IMR-90 (cell line): ENCODE results near the gene SH3BGRL3. TPM values are rescaled to one million over a fixed set of nuclear protein-coding genes. Genes with fewer than 3 reads are reported as not detected.

ENCODE experiments used
- ATAC-seq: fragments of 200-7000 bp; cut with Tn5 transposase; 2 replicates; pipeline ENCODE4 v1.9.1; 2020; ENCODE audit warnings: low read depth, mild to moderate bottlenecking, moderate library complexity
- BruUV-seq: library from RNA; stranded (reverse); fragments of 400-500 nt; replicated peaks from 2 replicates; lab custom pipeline; 2021; lab: Mats Ljungman, UMichigan
- CTCF ChIA-PET: fragments of 300-600 bp; formaldehyde crosslinking; extraction: SDS; loops from one replicate; lab custom pipeline; 2021; ENCODE audit warnings: antibody characterized with exemption; lab: Yijun Ruan, JAX
- POLR2A ChIA-PET: fragments of 300-600 bp; sonication (Branson Sonifier 250); formaldehyde crosslinking; loops from one replicate; lab custom pipeline; 2022; ENCODE audit warnings: antibody characterized with exemption; ENCODE audit not compliant: unreplicated experiment; lab: Charles Lee
- DNase-seq: peaks from one replicate; pipeline ENCODE4 v3.0.0; 2013
- H2AFZ ChIP-seq: replicated peaks from 2 replicates; pipeline ENCODE3; 2013; ENCODE audit warnings: low read length, mild to moderate bottlenecking; ENCODE audit not compliant: poor library complexity
- H2AK5ac ChIP-seq: 2 replicates; pipeline ENCODE4 v1.6.1; 2013; ENCODE audit warnings: low read depth, low read length, inconsistent platforms
- H2AK9ac ChIP-seq: replicated peaks from 2 replicates; pipeline ENCODE3; 2013; ENCODE audit warnings: mild to moderate bottlenecking, low read depth, low read length, moderate library complexity; ENCODE audit not compliant: poor library complexity
- H2BK120ac ChIP-seq: 2 replicates; pipeline ENCODE4 v1.6.1; 2013; ENCODE audit warnings: low read depth, low read length, inconsistent platforms
- H2BK15ac ChIP-seq: 3 replicates; pipeline ENCODE4 v1.6.1; 2013; ENCODE audit warnings: low read depth, low read length, inconsistent platforms
- H2BK20ac ChIP-seq: 2 replicates; pipeline ENCODE4 v1.6.1; 2013; ENCODE audit warnings: low read depth, mild to moderate bottlenecking, inconsistent platforms, low read length, moderate library complexity
- H2BK5ac ChIP-seq: 2 replicates; pipeline ENCODE4 v1.6.1; 2013; ENCODE audit warnings: mild to moderate bottlenecking, low read depth, low read length, inconsistent platforms; ENCODE audit not compliant: poor library complexity, severe bottlenecking
- H3K14ac ChIP-seq: replicated peaks from 2 replicates; pipeline ENCODE4 v1.6.1; 2013; ENCODE audit warnings: low read depth, low read length, inconsistent platforms
- H3K18ac ChIP-seq: 2 replicates; pipeline ENCODE4 v1.6.1; 2013; ENCODE audit warnings: low read depth, low read length, control low read depth
- H3K23ac ChIP-seq: 2 replicates; pipeline ENCODE4 v1.6.1; 2013; ENCODE audit warnings: low read depth, low read length, inconsistent platforms
- H3K27ac ChIP-seq: 2 replicates; pipeline ENCODE4 v1.5.1; 2013; ENCODE audit warnings: mild to moderate bottlenecking, control low read depth, low read length; ENCODE audit not compliant: insufficient read depth
- H3K27me3 ChIP-seq: 2 replicates; pipeline ENCODE4 v1.6.1; 2013; ENCODE audit warnings: low read length; ENCODE audit not compliant: control insufficient read depth, insufficient read depth
- H3K36me3 ChIP-seq: 2 replicates; pipeline ENCODE4 v1.6.1; 2013; ENCODE audit warnings: low read length, mixed read lengths; ENCODE audit not compliant: control insufficient read depth, insufficient read depth
- H3K4ac ChIP-seq: 2 replicates; pipeline ENCODE4 v1.6.1; 2013; ENCODE audit warnings: low read depth, low read length, inconsistent platforms
- H3K4me1 ChIP-seq: 2 replicates; pipeline ENCODE4 v1.6.1; 2013; ENCODE audit warnings: low read length, mixed read lengths; ENCODE audit not compliant: control insufficient read depth, insufficient read depth
- H3K4me2 ChIP-seq: 2 replicates; pipeline ENCODE4 v1.6.1; 2013; ENCODE audit warnings: low read depth, mild to moderate bottlenecking, control low read depth, low read length, moderate library complexity
- H3K4me3 ChIP-seq: 2 replicates; pipeline ENCODE4 v1.5.1; 2013; ENCODE audit warnings: low read depth, mild to moderate bottlenecking, control low read depth, low read length, moderate library complexity; ENCODE audit not compliant: insufficient read depth
- H3K56ac ChIP-seq: 2 replicates; pipeline ENCODE4 v1.6.1; 2013; ENCODE audit warnings: low read length, inconsistent platforms; ENCODE audit not compliant: insufficient read depth; ENCODE audit errors: extremely low read depth
- H3K79me1 ChIP-seq, 2 experiments: 2 replicates each; pipeline ENCODE4 v1.6.1; 2013; ENCODE audit warnings: low read length in 2 of 2, inconsistent platforms in 1 of 2, low read depth in 1 of 2
- H3K9ac ChIP-seq: 2 replicates; pipeline ENCODE4 v1.6.1; 2013; ENCODE audit warnings: low read depth, low read length, control low read depth
- H3K9me1 ChIP-seq: 2 replicates; pipeline ENCODE4 v1.6.1; 2013; ENCODE audit warnings: low read length, inconsistent platforms; ENCODE audit not compliant: insufficient read depth
- H3K9me3 ChIP-seq: 2 replicates; pipeline ENCODE4 v1.6.1; 2013; ENCODE audit warnings: low read length; ENCODE audit not compliant: control insufficient read depth, insufficient read depth
- H4K20me1 ChIP-seq: 2 replicates; pipeline ENCODE4 v1.6.1; 2013; ENCODE audit warnings: low read length, inconsistent platforms; ENCODE audit not compliant: insufficient read depth
- H4K5ac ChIP-seq: 2 replicates; pipeline ENCODE4 v1.6.1; 2013; ENCODE audit warnings: mild to moderate bottlenecking, low read depth, low read length, control low read depth
- H4K8ac ChIP-seq, 2 experiments: 2 replicates each; pipeline ENCODE4 v1.6.1; 2013; ENCODE audit warnings: low read depth in 2 of 2, low read length in 2 of 2, control low read depth in 1 of 2, inconsistent platforms in 1 of 2
- H4K91ac ChIP-seq: 2 replicates; pipeline ENCODE4 v1.6.1; 2013; ENCODE audit warnings: low read depth, low read length, inconsistent platforms; ENCODE audit not compliant: insufficient read depth
- BHLHE40 ChIP-seq: fragments of 150-350 bp; IDR thresholded peaks from 2 replicates; pipeline ENCODE4 v1.6.1; 2016; ENCODE audit warnings: mild to moderate bottlenecking, low read depth, low read length
- CEBPB ChIP-seq: IDR thresholded peaks from 2 replicates; pipeline ENCODE4 v1.6.1; 2012; ENCODE audit warnings: low read depth, low read length, improper control_type of control experiment
- CHD1 ChIP-seq: IDR thresholded peaks from 2 replicates; pipeline ENCODE4 v1.6.1; 2012; ENCODE audit warnings: low read depth, low read length, improper control_type of control experiment
- MAFK ChIP-seq: IDR thresholded peaks from 2 replicates; pipeline ENCODE4 v1.6.1; 2012; ENCODE audit warnings: low read depth, low read length, improper control_type of control experiment
- MXI1 ChIP-seq: IDR thresholded peaks from 2 replicates; pipeline ENCODE4 v1.6.1; 2012; ENCODE audit warnings: low read depth, mild to moderate bottlenecking, low read length, moderate library complexity, borderline replicate concordance
- RAD21 ChIP-seq: IDR thresholded peaks from 2 replicates; pipeline ENCODE4 v1.6.1; 2012; ENCODE audit warnings: low read length, improper control_type of control experiment
- RFX5 ChIP-seq: IDR thresholded peaks from 2 replicates; pipeline ENCODE4 v1.8.0; 2012; ENCODE audit warnings: low read depth, mild to moderate bottlenecking, low read length, moderate library complexity
- SMC3 ChIP-seq: fragments of 150-350 bp; IDR thresholded peaks from 2 replicates; pipeline ENCODE4 v1.6.1; 2016; ENCODE audit warnings: low read depth, mild to moderate bottlenecking, antibody characterized with exemption, low read length, moderate library complexity
- WGBS, 2 experiments: methylation state at CpG; one replicate each; pipeline versions ENCODE4 v1.1.5 to v1.1.7; 2013; ENCODE audit warnings: missing lambda C conversion rate in 2 of 2; ENCODE audit not compliant: insufficient read length in 1 of 2; ENCODE audit errors: extremely low coverage in 2 of 2; 5-methylcytosine and 5-hydroxymethylcytosine counted together
- dilution Hi-C: fragments of 300-500 bp; cut with HindIII; formaldehyde crosslinking; loops from one replicate; pipeline ENCODE4 v1.14.3; 2018; ENCODE audit warnings: low sequenced_read_pairs; ENCODE audit not compliant: unreplicated experiment
- in situ Hi-C: fragments of 300-500 bp; cut with MboI; formaldehyde crosslinking; loops from 3 replicates; pipeline ENCODE4 v1.14.3; 2019; ENCODE audit warnings: low sequenced_read_pairs, inconsistent platforms, mixed read lengths
- intact Hi-C: fragments of 100-400 bp; cut with micrococcal nuclease; formaldehyde crosslinking; loops from 2 replicates; pipeline ENCODE4 v1.10.0; 2022
- polyA plus RNA-seq, 3 experiments: library from polyadenylated mRNA; depleted of rRNA; stranded (reverse); fragments of >200 nt; gene quantifications; 2 replicates each; pipeline ENCODE4 v1.2.3, GENCODE V29; 2012; ENCODE audit warnings: low replicate concordance in 1 of 3
- total RNA-seq: library from RNA; depleted of rRNA; stranded (reverse); fragments of >200 nt; gene quantifications from 2 replicates; pipeline ENCODE4 v1.2.3, GENCODE V29; 2012
- TF ChIP-seq, protein P1 (sequence below): fragments of 150-350 bp; IDR thresholded peaks from 2 replicates; pipeline ENCODE4 v1.6.1; 2017; ENCODE audit warnings: mild to moderate bottlenecking, antibody characterized with exemption, low read length, low read depth
- TF ChIP-seq, protein P2 (sequence below): fragments of 150-350 bp; IDR thresholded peaks from 2 replicates; pipeline ENCODE4 v1.6.1; 2016; ENCODE audit warnings: low read depth, mild to moderate bottlenecking, low read length, moderate library complexity, borderline replicate concordance

Gene SH3BGRL3
- total and polyA plus RNA-seq, 2 of the 4 experiments (the other 2 are of a cell fraction), result 35.0 to 483 TPM

DNA sequence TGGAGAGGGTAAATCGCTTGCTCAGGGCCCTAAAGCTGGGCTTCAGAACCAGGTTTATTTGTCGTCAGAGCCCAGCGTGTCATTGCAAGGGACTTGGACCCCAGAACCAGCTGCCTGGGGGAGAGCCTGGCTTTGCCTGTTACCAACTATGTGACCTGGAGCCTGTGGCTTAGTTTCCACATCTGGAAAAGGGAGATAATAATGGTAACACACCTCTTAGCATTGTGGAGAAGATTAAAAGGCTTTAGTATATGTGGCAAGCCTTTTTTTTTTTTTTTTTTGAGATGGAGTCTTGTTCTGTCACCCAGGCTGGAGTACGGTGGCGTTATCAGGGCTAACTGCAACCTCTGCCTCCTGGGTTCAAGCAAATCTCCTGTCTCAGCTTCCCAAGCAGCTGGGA is 50.4 kb downstream of the SH3BGRL3 start:
- dilution Hi-C loops (no loop called here), intact Hi-C loops (no loop called here), in situ Hi-C loops (no loop called here)
- H2AFZ ChIP-seq, result no peak overlapping the region
- ChIA-PET POLR2A (no interaction called here), CTCF (no interaction called here)
- H3K27ac ChIP-seq, result no peak overlapping the region
- DNase-seq (no peak), ATAC-seq (no peak)
- WGBS, 2 experiments, result 100% methylated on average over 2 of the region's 5 CpGs; no CpG with 5 or more reads in 1 of the 2 experiments
- H3K4me2 ChIP-seq, result no peak overlapping the region
- no peaks in the 10 kb centered on the region for H3K9me1 ChIP-seq
- no peak overlapping the region for H3K14ac ChIP-seq
- H2BK15ac ChIP-seq, result no peak overlapping the region
- TF ChIP-seq, protein P1, sequence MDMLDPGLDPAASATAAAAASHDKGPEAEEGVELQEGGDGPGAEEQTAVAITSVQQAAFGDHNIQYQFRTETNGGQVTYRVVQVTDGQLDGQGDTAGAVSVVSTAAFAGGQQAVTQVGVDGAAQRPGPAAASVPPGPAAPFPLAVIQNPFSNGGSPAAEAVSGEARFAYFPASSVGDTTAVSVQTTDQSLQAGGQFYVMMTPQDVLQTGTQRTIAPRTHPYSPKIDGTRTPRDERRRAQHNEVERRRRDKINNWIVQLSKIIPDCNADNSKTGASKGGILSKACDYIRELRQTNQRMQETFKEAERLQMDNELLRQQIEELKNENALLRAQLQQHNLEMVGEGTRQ, result no peak
- TF ChIP-seq, protein P2, sequence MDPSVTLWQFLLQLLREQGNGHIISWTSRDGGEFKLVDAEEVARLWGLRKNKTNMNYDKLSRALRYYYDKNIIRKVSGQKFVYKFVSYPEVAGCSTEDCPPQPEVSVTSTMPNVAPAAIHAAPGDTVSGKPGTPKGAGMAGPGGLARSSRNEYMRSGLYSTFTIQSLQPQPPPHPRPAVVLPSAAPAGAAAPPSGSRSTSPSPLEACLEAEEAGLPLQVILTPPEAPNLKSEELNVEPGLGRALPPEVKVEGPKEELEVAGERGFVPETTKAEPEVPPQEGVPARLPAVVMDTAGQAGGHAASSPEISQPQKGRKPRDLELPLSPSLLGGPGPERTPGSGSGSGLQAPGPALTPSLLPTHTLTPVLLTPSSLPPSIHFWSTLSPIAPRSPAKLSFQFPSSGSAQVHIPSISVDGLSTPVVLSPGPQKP, result no peak
- TF ChIP-seq CEBPB (no peak), MXI1 (no peak), MAFK (no peak), BHLHE40 (no peak), CHD1 (no peak), RFX5 (no peak), RAD21 (no peak), SMC3 (no peak)
- H3K23ac ChIP-seq, result no peak overlapping the region
- H2BK120ac ChIP-seq, result no peak overlapping the region
- H3K4me3 ChIP-seq, result no peak overlapping the region
- H3K4ac ChIP-seq, result no peak overlapping the region
- H3K9ac ChIP-seq, result no peak overlapping the region
- no TSS peak for BruUV-seq
- H2BK5ac ChIP-seq, result no peak overlapping the region
- H3K18ac ChIP-seq, result no peak overlapping the region
- H2AK9ac ChIP-seq, result no peak overlapping the region
- H2AK5ac ChIP-seq, result no peak overlapping the region
- H3K79me1 ChIP-seq, result no peaks in the 10 kb centered on the region
- H4K5ac ChIP-seq, result no peak overlapping the region
- no peak overlapping the region for H2BK20ac ChIP-seq
- H3K56ac ChIP-seq, result no peak overlapping the region
- H3K9me3 ChIP-seq, result no peaks in the 10 kb centered on the region
- H3K4me1 ChIP-seq, result no peaks in the 10 kb centered on the region
- no peak overlapping the region for H4K91ac ChIP-seq
- H3K27me3 ChIP-seq, result peaks cover 16% of the 10 kb centered on the region; the same call in 1 of the 2 replicates
- no peaks in the 10 kb centered on the region for H3K36me3 ChIP-seq
- H4K20me1 ChIP-seq, result no peaks in the 10 kb centered on the region
- no peak overlapping the region for H4K8ac ChIP-seq
